SK-N-SH (cell line): ENCODE results near the gene DCXR. TPM values are rescaled to one million over a fixed set of nuclear protein-coding genes. Genes with fewer than 3 reads are reported as not detected.
A peak's percentile ranks its signal among the peaks of the same experiment; 100 is the strongest.

Experiments used
- CTCF ChIA-PET: fragments of 300-600, 350-600 bp; formaldehyde crosslinking; extraction: SDS; loops from one replicate; lab custom pipeline; 2021; lab: Yijun Ruan, JAX
- POLR2A ChIA-PET: fragments of 350-600 bp; sonication (Branson Sonifier 250); formaldehyde crosslinking; extraction: SDS; loops from one replicate; lab custom pipeline; 2020; ENCODE audit warnings: antibody characterized with exemption, inconsistent platforms; lab: Yijun Ruan, JAX
- DNase-seq: peaks from one replicate; pipeline ENCODE4 v3.0.0; 2012
- H2AFZ ChIP-seq: fragments of 200-600 bp; sonication (generic); 2 replicates; pipeline ENCODE4 v1.8.1; 2016; ENCODE audit warnings: antibody characterized with exemption, mild to moderate bottlenecking, low read depth
- H3F3A ChIP-seq: fragments of 200-600 bp; sonication (generic); replicated peaks from 2 replicates; pipeline ENCODE3; 2016; ENCODE audit warnings: antibody characterized with exemption, mild to moderate bottlenecking; ENCODE audit not compliant: insufficient read depth
- H3K27ac ChIP-seq, 2 experiments: fragments of 200-500 bp in 1 of 2; fragments of 200-600 bp in 1 of 2; sonication (Bioruptor generic) in 1 of 2; sonication (generic), shearing (Covaris generic) in 1 of 2; 2 replicates each; pipeline versions ENCODE4 v1.5.1 to v1.6.1; 2014 to 2016; ENCODE audit warnings: low read depth in 2 of 2, inconsistent platforms in 1 of 2, low read length in 1 of 2, mild to moderate bottlenecking in 1 of 2, mixed read lengths in 1 of 2
- H3K27me3 ChIP-seq: fragments of 200-600 bp; sonication (generic), shearing (Covaris generic); 2 replicates; pipeline ENCODE4 v1.6.1; 2016; ENCODE audit warnings: mixed run types; ENCODE audit not compliant: insufficient read depth
- H3K36me3 ChIP-seq, 2 experiments: fragments of 200-500 bp in 1 of 2; fragments of 200-600 bp in 1 of 2; sonication (Bioruptor generic) in 1 of 2; sonication (generic) in 1 of 2; replicated peaks in 1 of 2; 2 replicates each; pipeline versions ENCODE3 to v1.5.1; 2014 to 2016; ENCODE audit warnings: low read length in 1 of 2, mild to moderate bottlenecking in 1 of 2; ENCODE audit not compliant: insufficient read depth in 2 of 2, control insufficient read depth in 1 of 2
- H3K4me1 ChIP-seq, 2 experiments: fragments of 200-500 bp in 1 of 2; fragments of 200-600 bp in 1 of 2; sonication (Bioruptor generic) in 1 of 2; sonication (generic), shearing (Covaris generic) in 1 of 2; 2 replicates each; pipeline versions ENCODE4 v1.5.1 to v1.6.1; 2014 to 2016; ENCODE audit warnings: low read depth in 1 of 2, low read length in 1 of 2, mixed run types in 1 of 2; ENCODE audit not compliant: insufficient read depth in 2 of 2, control insufficient read depth in 1 of 2
- H3K4me2 ChIP-seq: fragments of 200-600 bp; sonication (generic), shearing (Covaris generic); 2 replicates; pipeline ENCODE4 v1.6.1; 2017; ENCODE audit warnings: mixed run types
- H3K4me3 ChIP-seq, 2 experiments: fragments of 200-500 bp in 1 of 2; fragments of 200-600 bp in 1 of 2; sonication (Bioruptor generic) in 1 of 2; sonication (generic), shearing (Covaris generic) in 1 of 2; 2 replicates each; pipeline versions ENCODE4 v1.5.1 to v1.8.1; 2014 to 2016; ENCODE audit warnings: low read depth in 2 of 2, inconsistent platforms in 1 of 2, low read length in 1 of 2, mild to moderate bottlenecking in 1 of 2, mixed read lengths in 1 of 2, moderate library complexity in 1 of 2
- H3K79me2 ChIP-seq: fragments of 200-600 bp; sonication (generic); 2 replicates; pipeline ENCODE4 v1.8.1; 2017; ENCODE audit warnings: mild to moderate bottlenecking; ENCODE audit not compliant: insufficient read depth
- H3K9ac ChIP-seq: fragments of 200-600 bp; sonication (generic); 2 replicates; pipeline ENCODE4 v1.6.1; 2017; ENCODE audit warnings: mixed run types
- H3K9me2 ChIP-seq: fragments of 200-600 bp; sonication (generic); 2 replicates; pipeline ENCODE4 v1.6.1; 2017; ENCODE audit warnings: mixed run types
- H3K9me3 ChIP-seq: fragments of 200-600 bp; sonication (generic); 2 replicates; pipeline ENCODE4 v1.6.1; 2017; ENCODE audit warnings: mixed run types, mild to moderate bottlenecking, moderate library complexity
- H4K20me1 ChIP-seq: fragments of 200-600 bp; sonication (generic); 2 replicates; pipeline ENCODE4 v1.6.1; 2017; ENCODE audit warnings: mild to moderate bottlenecking, mixed run types; ENCODE audit not compliant: insufficient read depth
- EP300 ChIP-seq, 2 experiments: IDR thresholded peaks; 2 replicates each; pipeline versions ENCODE4 v1.4.0 to v1.6.1; 2012; ENCODE audit warnings: borderline replicate concordance in 1 of 2, low read depth in 1 of 2, low read length in 1 of 2
- FOSL2 ChIP-seq: IDR thresholded peaks from 2 replicates; pipeline ENCODE4 v1.4.0; 2012; ENCODE audit warnings: low read depth, mild to moderate bottlenecking, moderate library complexity, borderline replicate concordance
- FOXJ3 ChIP-seq: sonication (generic); formaldehyde crosslinking; IDR thresholded peaks from 2 replicates; pipeline ENCODE4 v1.5.1; 2020; ENCODE audit warnings: mild to moderate bottlenecking, missing genetic modification reagents
- FOXM1 ChIP-seq: IDR thresholded peaks from 2 replicates; pipeline ENCODE4 v1.4.0; 2012; ENCODE audit warnings: low read depth, mild to moderate bottlenecking
- GATA2 ChIP-seq: sonication (generic); formaldehyde crosslinking; IDR thresholded peaks from 2 replicates; pipeline ENCODE4 v1.5.0; 2020; ENCODE audit warnings: mild to moderate bottlenecking, missing genetic modification reagents
- JUND ChIP-seq: IDR thresholded peaks from 2 replicates; pipeline ENCODE4 v1.4.0; 2012
- MEF2A ChIP-seq: IDR thresholded peaks from 2 replicates; pipeline ENCODE4 v1.4.0; 2012; ENCODE audit warnings: low read depth, borderline replicate concordance
- MXI1 ChIP-seq: IDR thresholded peaks from 2 replicates; pipeline ENCODE4 v1.6.1; 2012; ENCODE audit warnings: mild to moderate bottlenecking, low read depth, low read length, improper control_type of control experiment
- NFIC ChIP-seq: IDR thresholded peaks from 2 replicates; pipeline ENCODE4 v1.4.0; 2012; ENCODE audit warnings: borderline replicate concordance
- NRF1 ChIP-seq: IDR thresholded peaks from 2 replicates; pipeline ENCODE4 v1.6.1; 2012; ENCODE audit warnings: low read depth, mild to moderate bottlenecking, low read length
- POLR2AphosphoS5 ChIP-seq: IDR thresholded peaks from 2 replicates; pipeline ENCODE4 v1.6.1; 2012; ENCODE audit warnings: low read depth, low read length
- RAD21 ChIP-seq: IDR thresholded peaks from 2 replicates; pipeline ENCODE4 v1.6.1; 2012; ENCODE audit warnings: mild to moderate bottlenecking, low read length
- RCOR1 ChIP-seq: fragments of 150-350 bp; IDR thresholded peaks from 2 replicates; pipeline ENCODE4 v1.6.1; 2017; ENCODE audit warnings: antibody characterized with exemption, low read length
- RFX5 ChIP-seq: IDR thresholded peaks from 2 replicates; pipeline ENCODE4 v1.6.1; 2012; ENCODE audit warnings: mild to moderate bottlenecking, improper control_type of control experiment, low read length
- RXRA ChIP-seq: IDR thresholded peaks from 2 replicates; pipeline ENCODE4 v1.4.0; 2012; ENCODE audit warnings: low read depth, mild to moderate bottlenecking, borderline replicate concordance
- SIN3A ChIP-seq: IDR thresholded peaks from 2 replicates; pipeline ENCODE4 v1.6.1; 2012; ENCODE audit warnings: low read depth, mild to moderate bottlenecking, low read length, moderate library complexity, borderline replicate concordance
- SMC3 ChIP-seq: IDR thresholded peaks from 2 replicates; pipeline ENCODE4 v1.6.1; 2012; ENCODE audit warnings: low read depth, low read length, improper control_type of control experiment
- TAF1 ChIP-seq: IDR thresholded peaks from 2 replicates; pipeline ENCODE4 v1.6.1; 2012; ENCODE audit warnings: low read depth, mild to moderate bottlenecking, low read length, moderate library complexity, borderline replicate concordance
- WGBS: methylation state at CpG from one replicate; pipeline ENCODE4 v1.1.6; 2017; ENCODE audit warnings: low lambda C conversion rate; 5-methylcytosine and 5-hydroxymethylcytosine counted together
- polyA plus RNA-seq, 3 experiments: library from polyadenylated mRNA; depleted of rRNA; stranded (reverse); fragments of >200 nt; gene quantifications; 2 replicates each; pipeline ENCODE4 v1.2.3, GENCODE V29; 2012
- TF ChIP-seq, protein P1 (sequence below): IDR thresholded peaks from 2 replicates; pipeline ENCODE4 v1.4.0; 2012; ENCODE audit warnings: low read depth, borderline replicate concordance
- TF ChIP-seq, protein P2 (sequence below): fragments of 200-600 bp; sonication (generic); IDR thresholded peaks from 2 replicates; pipeline ENCODE4 v1.6.1; 2017; ENCODE audit warnings: antibody characterized with exemption, mild to moderate bottlenecking, moderate library complexity

The DCXR gene
- polyA plus RNA-seq, 1 of the 3 experiments (the other 2 are of a cell fraction): 190 TPM

DNA sequence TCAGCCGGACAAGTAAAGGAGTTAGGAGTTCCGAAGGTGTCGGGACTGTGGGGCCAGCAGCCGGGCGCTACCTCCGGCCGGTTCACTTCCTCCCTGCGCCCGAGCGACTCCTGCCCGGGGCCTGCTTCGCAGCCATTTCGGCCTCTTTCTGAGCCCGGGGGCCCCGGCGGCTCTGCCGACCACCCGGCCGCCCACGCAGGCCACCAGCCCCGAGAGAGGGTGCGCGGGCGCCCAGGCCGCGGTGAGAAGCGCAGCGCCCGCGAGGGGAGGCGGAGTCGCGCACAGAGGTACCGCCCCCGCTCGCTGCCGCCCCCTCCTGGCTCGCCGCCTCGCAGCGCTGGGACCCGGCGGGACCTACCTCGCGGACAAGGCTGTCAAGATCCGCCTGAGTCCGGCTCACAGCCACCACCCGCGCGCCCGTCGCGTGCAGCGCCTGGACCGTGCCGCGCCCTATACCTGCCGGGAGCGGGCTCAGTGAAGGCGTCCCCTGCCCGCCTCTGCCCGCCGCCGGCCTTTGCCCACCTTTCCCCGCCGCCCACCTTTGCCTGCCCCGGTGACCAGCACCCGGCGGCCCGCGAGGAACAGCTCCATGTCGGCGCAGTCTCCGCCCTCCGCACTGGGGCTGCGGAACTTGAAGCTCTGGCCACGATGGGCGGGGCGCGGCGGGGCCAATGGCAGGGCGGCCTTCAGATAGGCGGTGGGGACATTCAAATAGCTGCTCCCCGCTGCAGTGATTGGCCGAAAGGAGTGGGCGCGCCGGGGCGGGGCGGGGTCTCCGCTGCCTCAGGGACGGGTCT is at the start of gene DCXR (continued):
- TF ChIP-seq FOSL2 (no peak), MEF2A (no peak), MXI1 (peak; percentile 96), EP300 (IDR thresholded peaks at IDR 0.05; ENCODE audit: borderline replicate concordance in 1 of 2, low read depth in 1 of 2, low read length in 1 of 2) (no peak), FOXM1 (no peak), POLR2AphosphoS5 (peak; percentile 82), JUND (no peak), RXRA (no peak), RAD21 (peak; percentile 44), SIN3A (peak; percentile 78; the same call in 1 of the 2 replicates), FOXJ3 (no peak)
- TF ChIP-seq, protein P1, sequence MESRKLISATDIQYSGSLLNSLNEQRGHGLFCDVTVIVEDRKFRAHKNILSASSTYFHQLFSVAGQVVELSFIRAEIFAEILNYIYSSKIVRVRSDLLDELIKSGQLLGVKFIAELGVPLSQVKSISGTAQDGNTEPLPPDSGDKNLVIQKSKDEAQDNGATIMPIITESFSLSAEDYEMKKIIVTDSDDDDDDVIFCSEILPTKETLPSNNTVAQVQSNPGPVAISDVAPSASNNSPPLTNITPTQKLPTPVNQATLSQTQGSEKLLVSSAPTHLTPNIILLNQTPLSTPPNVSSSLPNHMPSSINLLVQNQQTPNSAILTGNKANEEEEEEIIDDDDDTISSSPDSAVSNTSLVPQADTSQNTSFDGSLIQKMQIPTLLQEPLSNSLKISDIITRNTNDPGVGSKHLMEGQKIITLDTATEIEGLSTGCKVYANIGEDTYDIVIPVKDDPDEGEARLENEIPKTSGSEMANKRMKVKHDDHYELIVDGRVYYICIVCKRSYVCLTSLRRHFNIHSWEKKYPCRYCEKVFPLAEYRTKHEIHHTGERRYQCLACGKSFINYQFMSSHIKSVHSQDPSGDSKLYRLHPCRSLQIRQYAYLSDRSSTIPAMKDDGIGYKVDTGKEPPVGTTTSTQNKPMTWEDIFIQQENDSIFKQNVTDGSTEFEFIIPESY: no peak

DNA sequence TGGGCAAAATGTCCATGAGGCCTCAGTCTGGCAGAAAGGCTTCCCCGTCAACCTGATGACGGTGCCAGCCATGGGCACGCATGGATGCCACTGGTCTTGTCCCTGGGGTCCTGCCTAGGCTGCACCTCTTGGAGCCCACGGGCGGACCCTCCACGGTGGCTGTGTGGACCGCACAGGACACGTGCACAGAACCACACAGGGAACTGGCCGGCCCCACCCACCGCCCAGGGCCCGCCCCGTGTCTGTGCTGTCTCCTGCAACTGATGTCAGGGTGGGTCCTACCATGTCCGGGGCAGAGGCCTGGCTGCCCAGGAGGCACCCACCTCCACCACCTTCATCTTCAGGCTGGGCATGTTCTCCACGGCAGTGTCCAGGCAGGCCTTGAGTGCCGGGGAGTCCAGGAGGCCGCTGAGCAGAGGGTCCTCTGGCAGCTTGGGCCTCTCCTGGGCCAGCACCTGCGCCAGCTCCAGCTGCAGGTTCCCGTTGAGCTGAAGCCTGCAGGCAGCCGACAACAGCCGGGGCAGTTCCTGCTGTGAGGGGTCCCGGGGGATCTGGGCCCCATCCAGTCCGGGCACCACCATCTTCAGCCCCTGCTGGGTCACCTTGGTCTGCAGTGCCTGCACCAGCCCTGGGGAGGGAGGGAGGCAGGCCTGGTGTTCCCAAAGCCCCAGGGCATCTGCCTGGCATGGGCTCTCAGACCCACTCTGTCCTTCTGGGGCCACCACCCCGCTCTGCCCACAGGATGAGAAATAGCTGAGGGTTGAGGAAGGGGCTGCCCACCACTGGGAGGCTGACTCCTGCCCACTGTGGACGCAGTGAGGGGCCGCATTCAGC is 48.7 kb upstream of the DCXR start:
- no peaks in the 10 kb centered on the region for H4K20me1 ChIP-seq
- WGBS: 94% methylated on average over 17 of the region's 25 CpGs
- H2AFZ ChIP-seq: no peak overlapping the region
- no peaks in the 10 kb centered on the region for H3F3A ChIP-seq
- H3K4me1 ChIP-seq: no peaks in the 10 kb centered on the region
- no peak overlapping the region for H3K4me3 ChIP-seq
- no peak for DNase-seq
- no peak overlapping the region for H3K4me2 ChIP-seq
- H3K9me2 ChIP-seq: no peaks in the 10 kb centered on the region
- H3K27me3 ChIP-seq: no peaks in the 10 kb centered on the region
- POLR2A ChIA-PET: interaction anchor here (0.7 to 1.2 kb wide), 4 partner anchors 9 to 30 kb away, joined by 3 to 5 read pairs (median 3); no protein-coding TSS in a partner anchor
- H3K27ac ChIP-seq: no peak overlapping the region
- H3K9ac ChIP-seq: no peak overlapping the region
- peaks cover 21 to 98% of the 10 kb centered on the region in 2 experiments for H3K36me3 ChIP-seq
- H3K79me2 ChIP-seq: no peaks in the 10 kb centered on the region
- CTCF ChIA-PET: interaction anchor here (0.7 to 2.3 kb wide), 2 partner anchors 12 to 55 kb away, joined by 4 to 9 read pairs; partner anchors contain the start of genes FASN and RAC3
- no peaks in the 10 kb centered on the region for H3K9me3 ChIP-seq
- TF ChIP-seq NFIC (no peak), RCOR1 (no peak), TAF1 (no peak), NRF1 (no peak), MEF2A (no peak), GATA2 (CRISPR knock-in tag) (no peak), POLR2AphosphoS5 (no peak), FOXJ3 (no peak), SMC3 (no peak), MXI1 (no peak), RFX5 (no peak)
- TF ChIP-seq, protein P2, sequence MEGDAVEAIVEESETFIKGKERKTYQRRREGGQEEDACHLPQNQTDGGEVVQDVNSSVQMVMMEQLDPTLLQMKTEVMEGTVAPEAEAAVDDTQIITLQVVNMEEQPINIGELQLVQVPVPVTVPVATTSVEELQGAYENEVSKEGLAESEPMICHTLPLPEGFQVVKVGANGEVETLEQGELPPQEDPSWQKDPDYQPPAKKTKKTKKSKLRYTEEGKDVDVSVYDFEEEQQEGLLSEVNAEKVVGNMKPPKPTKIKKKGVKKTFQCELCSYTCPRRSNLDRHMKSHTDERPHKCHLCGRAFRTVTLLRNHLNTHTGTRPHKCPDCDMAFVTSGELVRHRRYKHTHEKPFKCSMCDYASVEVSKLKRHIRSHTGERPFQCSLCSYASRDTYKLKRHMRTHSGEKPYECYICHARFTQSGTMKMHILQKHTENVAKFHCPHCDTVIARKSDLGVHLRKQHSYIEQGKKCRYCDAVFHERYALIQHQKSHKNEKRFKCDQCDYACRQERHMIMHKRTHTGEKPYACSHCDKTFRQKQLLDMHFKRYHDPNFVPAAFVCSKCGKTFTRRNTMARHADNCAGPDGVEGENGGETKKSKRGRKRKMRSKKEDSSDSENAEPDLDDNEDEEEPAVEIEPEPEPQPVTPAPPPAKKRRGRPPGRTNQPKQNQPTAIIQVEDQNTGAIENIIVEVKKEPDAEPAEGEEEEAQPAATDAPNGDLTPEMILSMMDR: no peak
- TF ChIP-seq, protein P1: no peak
